ENCODE results near the gene ANKRD39. TPM values are rescaled to one million over a fixed set of nuclear protein-coding genes. Genes with fewer than 3 reads are reported as not detected.
A peak's percentile ranks its signal among the peaks of the same experiment; 100 is the strongest.

The ANKRD39 gene
- total RNA-seq, 1 experiment from 2014 or later: 21.5 TPM

DNA sequence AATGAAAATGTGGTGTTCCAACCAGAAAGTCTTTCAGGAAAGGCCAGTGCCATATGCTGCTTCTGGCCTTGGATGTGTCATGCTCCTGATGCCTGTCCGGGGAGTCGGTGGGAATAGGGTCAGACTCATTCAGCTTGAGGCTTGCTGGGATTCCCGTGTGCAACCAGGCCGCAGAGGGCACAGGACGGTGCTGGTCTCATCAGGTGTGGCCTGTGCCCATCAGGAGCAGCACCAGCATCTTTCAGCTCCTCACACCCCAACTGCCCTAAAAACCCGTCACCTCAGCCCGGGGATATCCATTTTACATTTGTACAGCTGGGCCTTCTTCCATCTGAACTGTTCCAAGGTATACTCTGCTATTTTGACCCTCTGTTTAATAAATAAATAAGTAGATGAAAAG lies 55.1 kb downstream of the ANKRD39 start:
- Histone ChIP-seq H3K36me3 (peaks cover 34% of the 10 kb centered on the region), H3K4me1 (replicated peaks) (no peaks in the 10 kb centered on the region), H3K27me3 (replicated peaks) (no peaks in the 10 kb centered on the region), H3K4me3 (no peak overlapping the region), H3K27ac (no peak overlapping the region), H3K9me3 (replicated peaks) (peaks cover 18% of the 10 kb centered on the region)
- no peak for DNase-seq (ENCODE audit: low read depth in 1 of 2, low spot score in 2 of 2)

GRCh38 chr2:96801786-96802595 lies 55.8 kb downstream of the ANKRD39 start:
- Histone ChIP-seq H3K27ac (peak overlapping the region; percentile 85), H3K36me3 (peaks cover 34% of the 10 kb centered on the region), H3K9me3 (replicated peaks) (peaks cover 18% of the 10 kb centered on the region)

DNA sequence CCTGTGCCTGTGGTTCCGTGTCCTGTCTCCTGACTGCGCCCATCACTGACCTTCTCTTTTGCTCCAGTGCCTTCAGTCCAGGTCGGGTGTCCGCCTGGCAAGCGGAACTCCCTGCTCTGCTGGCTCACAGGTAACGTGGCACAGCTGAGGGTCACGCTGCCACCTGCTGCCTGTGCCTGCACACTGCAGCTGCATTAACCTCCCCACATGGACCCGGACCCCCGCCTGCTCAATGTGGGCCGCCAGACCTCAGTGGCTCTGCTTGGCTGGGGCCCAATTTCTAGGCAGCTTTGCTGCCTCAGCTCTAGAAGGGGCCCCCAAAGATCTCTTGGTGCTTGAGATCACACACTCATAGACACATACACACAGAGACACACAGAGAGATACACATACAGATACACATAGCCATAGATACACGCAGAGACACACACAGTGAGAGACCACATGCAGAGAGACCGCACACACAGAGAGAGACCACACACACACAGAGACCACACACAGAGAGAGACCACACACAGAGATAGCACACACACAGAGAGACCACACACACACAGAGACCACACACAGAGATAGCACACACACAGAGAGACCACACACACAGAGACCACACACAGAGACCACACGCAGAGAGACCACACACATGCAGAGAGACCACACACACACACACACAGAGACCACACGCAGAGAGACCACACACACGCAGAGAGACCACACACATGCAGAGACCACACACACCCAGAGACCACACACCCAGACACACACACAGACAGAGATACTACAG lies 56.6 kb downstream of the ANKRD39 start:
- H3K27ac ChIP-seq: peak overlapping the region; percentile 85
- no peak overlapping the region for H3K4me3 ChIP-seq
- peak in 1 of 2 experiments; percentile 69 for DNase-seq (ENCODE audit: low read depth in 1 of 2, low spot score in 2 of 2)
- H3K4me1 ChIP-seq (replicated peaks): no peaks in the 10 kb centered on the region
- no peaks in the 10 kb centered on the region for H3K27me3 ChIP-seq (replicated peaks)
- peaks cover 34% of the 10 kb centered on the region for H3K36me3 ChIP-seq
- H3K9me3 ChIP-seq (replicated peaks): peaks cover 18% of the 10 kb centered on the region

More at GRCh38 chr2:96801786-96802595, 55.8 kb downstream of the ANKRD39 start:
- DNase-seq (ENCODE audit: low read depth in 1 of 2, low spot score in 2 of 2): no peak
- Histone ChIP-seq H3K27me3 (replicated peaks) (no peaks in the 10 kb centered on the region), H3K4me1 (replicated peaks) (no peaks in the 10 kb centered on the region), H3K4me3 (no peak overlapping the region)

- Histone ChIP-seq H3K9me3 (replicated peaks) (peaks cover 18% of the 10 kb centered on the region), H3K36me3 (peaks cover 34% of the 10 kb centered on the region), H3K27ac (peak overlapping the region; percentile 85), H3K27me3 (replicated peaks) (no peaks in the 10 kb centered on the region), H3K4me1 (replicated peaks) (no peaks in the 10 kb centered on the region), H3K4me3 (no peak overlapping the region)
- DNase-seq (ENCODE audit: low read depth in 1 of 2, low spot score in 2 of 2): no peak
Measured at GRCh38 chr2:96800061-96801004, 57.5 kb downstream of the ANKRD39 start.

- Histone ChIP-seq H3K27ac (no peak overlapping the region), H3K4me1 (replicated peaks) (no peaks in the 10 kb centered on the region)
Measured at GRCh38 chr2:96799623-96799935, 58.2 kb downstream of the ANKRD39 start.

DNA sequence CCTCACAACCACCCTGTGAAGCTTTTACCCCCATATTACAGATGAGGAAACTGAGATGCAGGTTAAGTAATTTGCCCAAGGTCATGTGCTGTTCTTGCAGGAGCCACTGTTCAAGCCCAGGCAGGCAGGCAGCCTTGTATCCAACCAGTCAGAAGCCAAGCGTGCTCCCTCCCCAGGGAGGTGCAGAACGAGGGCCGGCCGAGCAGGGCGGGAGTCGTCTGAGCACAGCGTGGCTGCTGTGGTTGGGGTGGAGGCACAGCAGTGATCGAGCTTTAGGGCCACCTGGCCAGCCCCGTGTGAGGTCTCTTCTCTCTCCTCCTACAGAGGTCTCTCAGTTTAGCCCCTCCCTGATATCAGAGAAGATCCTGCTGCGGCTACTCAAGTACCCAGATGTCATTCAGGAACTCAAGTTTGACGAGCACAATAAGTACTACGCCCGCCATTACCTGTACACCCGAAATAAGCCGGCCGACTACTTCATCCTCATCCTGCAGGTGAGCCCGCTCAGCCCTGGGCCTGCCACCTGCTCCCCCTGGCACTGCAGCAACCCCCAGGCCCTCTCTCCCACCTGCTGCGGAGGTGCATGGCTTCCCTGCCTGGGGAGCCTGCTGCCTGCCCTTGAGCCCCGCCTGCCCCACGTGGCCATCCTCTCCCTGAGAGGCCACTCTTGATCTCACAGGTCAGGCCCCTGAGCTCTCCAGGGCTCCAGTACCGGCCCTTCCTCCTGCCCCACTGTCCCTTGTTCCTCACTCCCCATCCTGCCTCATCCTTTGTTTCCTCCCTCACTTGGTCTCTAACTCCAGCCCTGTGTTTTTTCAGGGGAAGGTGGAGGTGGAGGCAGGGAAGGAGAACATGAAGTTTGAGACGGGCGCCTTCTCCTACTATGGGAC lies 58.8 kb downstream of the ANKRD39 start:
- no peak overlapping the region for H3K4me3 ChIP-seq
- H3K4me1 ChIP-seq (replicated peaks): no peaks in the 10 kb centered on the region
- no peak for DNase-seq (ENCODE audit: low read depth in 1 of 2, low spot score in 2 of 2)
- H3K9me3 ChIP-seq (replicated peaks): peaks cover 18% of the 10 kb centered on the region
- H3K27ac ChIP-seq: no peak overlapping the region
- H3K36me3 ChIP-seq: peaks cover 34% of the 10 kb centered on the region
- H3K27me3 ChIP-seq (replicated peaks): no peaks in the 10 kb centered on the region

More at GRCh38 chr2:96799623-96799935, 58.2 kb downstream of the ANKRD39 start:
- no peaks in the 10 kb centered on the region for H3K27me3 ChIP-seq (replicated peaks)
- H3K9me3 ChIP-seq (replicated peaks): peaks cover 18% of the 10 kb centered on the region
- H3K36me3 ChIP-seq: peaks cover 34% of the 10 kb centered on the region
- H3K4me3 ChIP-seq: no peak overlapping the region
- no peak for DNase-seq (ENCODE audit: low read depth in 1 of 2, low spot score in 2 of 2)

Other genes with a start within 250 kb of the ANKRD39 start
- gene KANSL3, start 219.7 kb downstream of the ANKRD39 start, total RNA-seq (2014; rRNA removed; shearing (Covaris generic)): 21.9 and 31.4 TPM in 2 replicates
- gene FER1L5, start 215.3 kb downstream of the ANKRD39 start, total RNA-seq (2014; rRNA removed; shearing (Covaris generic)): not detected in 2 replicates
- gene LMAN2L, start 118.0 kb downstream of the ANKRD39 start, total RNA-seq (2014; rRNA removed; shearing (Covaris generic)): 52.5 and 58.7 TPM in 2 replicates
- gene CNNM4, start 97.1 kb downstream of the ANKRD39 start, total RNA-seq (2014; rRNA removed; shearing (Covaris generic)): 3.5 and 7.3 TPM in 2 replicates
- gene CNNM3, start 41.7 kb downstream of the ANKRD39 start, total RNA-seq (2014; rRNA removed; shearing (Covaris generic)): 3.0 and 5.3 TPM in 2 replicates
- 2.5 and 3.4 TPM in 2 replicates for gene ANKRD23, start 14.0 kb downstream of the ANKRD39 start, total RNA-seq (2014; rRNA removed; shearing (Covaris generic))
- 23.0 and 23.4 TPM in 2 replicates for gene SEMA4C, start 12.1 kb upstream of the ANKRD39 start, total RNA-seq (2014; rRNA removed; shearing (Covaris generic))
- gene FAM178B, start 128.6 kb upstream of the ANKRD39 start, total RNA-seq (2014; rRNA removed; shearing (Covaris generic)): not detected in 2 replicates
- 6.8 and 10.7 TPM in 2 replicates for gene FAHD2B, start 236.9 kb upstream of the ANKRD39 start, total RNA-seq (2014; rRNA removed; shearing (Covaris generic))

Data from SJSA1 (cell line).